Effector memory CD4-positive, alpha-beta T cell (primary cell): ENCODE data around the gene PPIL6.
A peak's percentile ranks its signal among the peaks of the same experiment; 100 is the strongest.

Experiments used
- DNase-seq, 3 donors: peaks; one replicate each; pipeline ENCODE4 v3.0.0-alpha.2; 2020
- H3K27ac ChIP-seq: 2 replicates; pipeline ENCODE4 v1.7.0; 2013; ENCODE audit warnings: mild to moderate bottlenecking, low read length, moderate library complexity; ENCODE audit not compliant: insufficient read depth, poor library complexity, severe bottlenecking
- H3K27me3 ChIP-seq: replicated peaks from 2 replicates; pipeline ENCODE4 v1.7.0; 2013; ENCODE audit warnings: mild to moderate bottlenecking, low read length; ENCODE audit not compliant: insufficient read depth, control insufficient read depth, poor library complexity, severe bottlenecking
- H3K36me3 ChIP-seq: 2 replicates; pipeline ENCODE4 v1.7.0; 2013; ENCODE audit warnings: mild to moderate bottlenecking, low read length, moderate library complexity; ENCODE audit not compliant: control insufficient read depth, insufficient read depth
- H3K4me1 ChIP-seq: 2 replicates; pipeline ENCODE4 v1.7.0; 2013; ENCODE audit warnings: low read length, mild to moderate bottlenecking; ENCODE audit not compliant: control insufficient read depth, insufficient read depth, poor library complexity, severe bottlenecking
- H3K4me3 ChIP-seq: 2 replicates; pipeline ENCODE4 v1.7.0; 2013; ENCODE audit warnings: low read length, low read depth, mild to moderate bottlenecking; ENCODE audit not compliant: insufficient read depth, poor library complexity, severe bottlenecking
- H3K9me3 ChIP-seq: 2 replicates; pipeline ENCODE4 v1.7.0; 2013; ENCODE audit warnings: mild to moderate bottlenecking, low read length, moderate library complexity; ENCODE audit not compliant: control insufficient read depth

The PPIL6 gene

GRCh38 chr6:109381747-109382575 is 58.5 kb downstream of the PPIL6 start, which contains the start of gene CD164:
Gene CD164, minus strand, starts transcription at chr6:109382467. Its CDS starts 89 bp downstream, at chr6:109382378.
- Histone ChIP-seq H3K4me1 (peaks cover 20% of the 10 kb centered on the region), H3K4me3 (peak within 1 kb of the TSS; percentile 77), H3K9me3 (no peaks in the 10 kb centered on the region)

GRCh38 chr6:109381061-109381746 is 59.2 kb downstream of the PPIL6 start:
- H3K27me3 ChIP-seq, result no peaks in the 10 kb centered on the region
- peaks cover 21% of the 10 kb centered on the region for H3K4me1 ChIP-seq
- no peaks in the 10 kb centered on the region for H3K9me3 ChIP-seq
- H3K36me3 ChIP-seq, result peaks cover 19% of the 10 kb centered on the region
- DNase-seq, result no peak
- peak overlapping the region; percentile 91 for H3K27ac ChIP-seq
- peak overlapping the region; percentile 77 for H3K4me3 ChIP-seq

More at GRCh38 chr6:109381747-109382575, 58.5 kb downstream of the PPIL6 start, which contains the start of gene CD164:
- peak; percentile 90 to 91 (median 90) for DNase-seq
- H3K27ac ChIP-seq, result peak within 1 kb of the TSS; percentile 91
- peaks cover 12% of the 10 kb centered on the region for H3K36me3 ChIP-seq
- H3K27me3 ChIP-seq, result no peaks in the 10 kb centered on the region

- H3K27me3 ChIP-seq, result no peaks in the 10 kb centered on the region
- peaks cover 34% of the 10 kb centered on the region for H3K36me3 ChIP-seq
- peaks cover 21% of the 10 kb centered on the region for H3K4me1 ChIP-seq
- H3K9me3 ChIP-seq, result no peaks in the 10 kb centered on the region
- H3K4me3 ChIP-seq, result peak overlapping the region; percentile 77
- DNase-seq, result no peak
- H3K27ac ChIP-seq, result peak overlapping the region; percentile 91
These were observed 60.7 kb downstream of the PPIL6 start for GRCh38 chr6:109379711-109380110.

GRCh38 chr6:109377717-109378116 is 62.7 kb downstream of the PPIL6 start:
- Histone ChIP-seq H3K27me3 (no peaks in the 10 kb centered on the region), H3K4me1 (peaks cover 27% of the 10 kb centered on the region), H3K36me3 (peaks cover 53% of the 10 kb centered on the region), H3K9me3 (no peaks in the 10 kb centered on the region), H3K27ac (no peak overlapping the region), H3K4me3 (no peak overlapping the region)
- DNase-seq, result no peak

GRCh38 chr6:109374326-109374892 is 66.0 kb downstream of the PPIL6 start:
- no peak for DNase-seq
- H3K4me1 ChIP-seq, result peaks cover 17% of the 10 kb centered on the region
- H3K9me3 ChIP-seq, result no peaks in the 10 kb centered on the region
- peaks cover 74% of the 10 kb centered on the region for H3K36me3 ChIP-seq
- H3K4me3 ChIP-seq, result no peak overlapping the region
- no peaks in the 10 kb centered on the region for H3K27me3 ChIP-seq
- no peak overlapping the region for H3K27ac ChIP-seq

GRCh38 chr6:109373762-109374161 is 66.7 kb downstream of the PPIL6 start:
- Histone ChIP-seq H3K4me1 (peaks cover 11% of the 10 kb centered on the region), H3K4me3 (no peak overlapping the region), H3K9me3 (no peaks in the 10 kb centered on the region), H3K27me3 (no peaks in the 10 kb centered on the region), H3K36me3 (peaks cover 81% of the 10 kb centered on the region), H3K27ac (no peak overlapping the region)
- DNase-seq, result no peak

- no peak overlapping the region for H3K27ac ChIP-seq
- H3K4me3 ChIP-seq, result no peak overlapping the region
- no peaks in the 10 kb centered on the region for H3K27me3 ChIP-seq
- peaks cover 11% of the 10 kb centered on the region for H3K4me1 ChIP-seq
- no peak for DNase-seq
- H3K9me3 ChIP-seq, result no peaks in the 10 kb centered on the region
- peaks cover 85% of the 10 kb centered on the region for H3K36me3 ChIP-seq
These were observed 67.1 kb downstream of the PPIL6 start for GRCh38 chr6:109373331-109373730.

- Histone ChIP-seq H3K27me3 (no peaks in the 10 kb centered on the region), H3K9me3 (no peaks in the 10 kb centered on the region), H3K4me1 (peaks cover 9% of the 10 kb centered on the region), H3K36me3 (peaks cover 86% of the 10 kb centered on the region), H3K27ac (no peak overlapping the region), H3K4me3 (no peak overlapping the region)
- no peak for DNase-seq
These were observed 68.3 kb downstream of the PPIL6 start for GRCh38 chr6:109372130-109372529.

GRCh38 chr6:109370792-109371191 is 69.6 kb downstream of the PPIL6 start:
- Histone ChIP-seq H3K36me3 (peaks cover 86% of the 10 kb centered on the region), H3K27ac (no peak overlapping the region), H3K4me3 (no peak overlapping the region), H3K27me3 (no peaks in the 10 kb centered on the region), H3K9me3 (no peaks in the 10 kb centered on the region), H3K4me1 (peaks cover 6% of the 10 kb centered on the region)
- DNase-seq, result no peak

GRCh38 chr6:109370336-109370735 is 70.1 kb downstream of the PPIL6 start:
- Histone ChIP-seq H3K27ac (no peak overlapping the region), H3K27me3 (no peaks in the 10 kb centered on the region), H3K9me3 (no peaks in the 10 kb centered on the region), H3K4me3 (no peak overlapping the region), H3K36me3 (peaks cover 81% of the 10 kb centered on the region), H3K4me1 (peaks cover 6% of the 10 kb centered on the region)
- no peak for DNase-seq
